Pancreas (tissue), 10 donors: ENCODE results near the gene DNAH17. TPM values are rescaled to one million over a fixed set of nuclear protein-coding genes. Genes with fewer than 3 reads are reported as not detected.

ENCODE experiments used
- ATAC-seq, 4 donors: fragments of 200-7000 bp; cut with Tn5 transposase; one replicate each; pipeline versions ENCODE4 v1.8.0 to v1.9.1; 2020; ENCODE audit warnings: mild to moderate bottlenecking in 4 of 4, moderate library complexity in 4 of 4
- DNase-seq, 6 donors: peaks; one replicate each; pipeline ENCODE4 v3.0.0-alpha.2; 2020
- FAIRE-seq: peaks from 2 replicates; lab custom pipeline; 2012; peaks lifted over from hg19 to GRCh38; lab: Jason Lieb, UNC
- H3K27ac ChIP-seq, 4 donors: fragments of 200-600 bp; sonication (generic); 1 replicate in 3 of 4; 2 replicates in 1 of 4; pipeline versions ENCODE4 v1.5.0 to v1.8.0; 2020
- H3K27me3 ChIP-seq, 4 donors: fragments of 200-600 bp; one replicate each; pipeline ENCODE4 v1.8.0; 2021
- H3K36me3 ChIP-seq, 3 donors: fragments of 200-600 bp; sonication (generic) in 1 of 3; one replicate each; pipeline versions ENCODE4 v1.5.0 to v1.8.0; 2020 to 2021
- H3K4me1 ChIP-seq, 3 donors: fragments of 200-600 bp; one replicate each; pipeline ENCODE4 v1.8.0; 2021
- H3K4me3 ChIP-seq, 4 donors: fragments of 200-600 bp; sonication (generic) in 2 of 4; one replicate each; pipeline versions ENCODE4 v1.5.0 to v1.8.0; 2020 to 2021
- H3K9me3 ChIP-seq, 4 donors: fragments of 200-600 bp; one replicate each; pipeline ENCODE4 v1.8.0; 2021
- CTCF ChIP-seq, 4 donors: fragments of 200-600 bp; sonication (generic) in 3 of 4; IDR thresholded peaks; one replicate each; pipeline versions ENCODE4 v1.5.0 to v1.8.0; 2021; ENCODE audit warnings: antibody characterized with exemption in 4 of 4
- WGBS, 2 donors: extraction: QIAGEN DNeasy Blood & Tissue Kit; methylation state at CpG; one replicate each; pipeline ENCODE4 v1.1.7; 2013; 5-methylcytosine and 5-hydroxymethylcytosine counted together
- intact Hi-C, 3 donors: fragments of 100-400 bp; cut with DNase I; formaldehyde crosslinking; loops; one replicate each; pipeline versions ENCODE4 v1.11.1 to v1.14.2; 2022
- polyA plus RNA-seq, 2 donors: library from polyadenylated mRNA; stranded (reverse); fragments of 200-250 nt; gene quantifications; one replicate each; pipeline ENCODE4 v1.2.3, GENCODE V29; 2013
- total RNA-seq, 6 donors: library from RNA; stranded (reverse); fragmentation: NEBNext Ultra II Directional in 4 of 6; extraction: Animal tissue kit (Norgen Biotek cat#: 25700) in 4 of 6; gene quantifications; one replicate each; pipeline versions ENCODE4 v1.2.1 to v1.2.4, GENCODE V29; 2021 to 2023
- donor health status: healthy with polysubstance abuse.
- donor health status: DM: no; HTN: no; CAD: no; lungs with moderate emphysema.
- donor health status: DM: no; HTN: no; CAD: no.
- donor health status: control.
- donor health status: control.
- donor health status: Bipolar disorder and iron deficiency.
- donor health status: DM: yes; HTN: yes; CAD: no.
- donor health status: DM: no; HTN: no; CAD: no.
- donor health status: DM: no; HTN: no; CAD: no.
- donor health status: DM: yes; HTN: yes; CAD: no.

The DNAH17 gene
- total and polyA plus RNA-seq, 8 donors = 0.02 to 0.08 (median 0.03) TPM; not detected in 5

DNA sequence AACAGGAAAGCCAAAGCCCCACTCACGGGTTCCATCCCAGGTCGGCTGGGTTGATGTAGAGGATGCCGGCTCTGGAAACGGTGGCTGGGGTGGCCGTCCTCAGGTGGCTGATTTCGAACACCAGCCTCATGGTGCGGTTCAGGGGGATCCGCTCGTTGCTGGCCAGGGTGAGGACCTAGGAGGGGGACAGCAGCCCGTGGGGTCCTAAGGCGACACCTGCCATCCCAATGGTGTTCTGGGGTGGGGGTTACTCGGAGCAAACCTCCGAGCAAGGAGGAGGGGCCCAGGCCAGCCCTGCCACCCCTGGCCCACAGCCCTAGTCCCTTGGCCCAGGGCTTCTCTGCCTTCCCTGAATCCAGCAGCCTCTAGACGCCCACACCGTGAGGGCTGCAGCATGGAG is 86.5 kb downstream of the DNAH17 start:
- H3K4me3 ChIP-seq = no peak overlapping the region
- WGBS, 2 donors = 79 to 87% methylated on average over 12 to 15 of the region's 15 CpGs
- H3K27ac ChIP-seq = no peak overlapping the region
- H3K27me3 ChIP-seq = no peaks in the 10 kb centered on the region
- H3K36me3 ChIP-seq = no peaks in the 10 kb centered on the region
- ATAC-seq (no peak), FAIRE-seq (no peak), DNase-seq (no peak)
- intact Hi-C loops = loop anchor here in 1 of 3 donors (10.0 kb wide), 1 partner anchor 204 kb away; no protein-coding TSS in a partner anchor
- H3K4me1 ChIP-seq = no peaks in the 10 kb centered on the region
- TF ChIP-seq CTCF (IDR thresholded peaks at IDR 0.05) = no peak
- H3K9me3 ChIP-seq = no peaks in the 10 kb centered on the region

DNA sequence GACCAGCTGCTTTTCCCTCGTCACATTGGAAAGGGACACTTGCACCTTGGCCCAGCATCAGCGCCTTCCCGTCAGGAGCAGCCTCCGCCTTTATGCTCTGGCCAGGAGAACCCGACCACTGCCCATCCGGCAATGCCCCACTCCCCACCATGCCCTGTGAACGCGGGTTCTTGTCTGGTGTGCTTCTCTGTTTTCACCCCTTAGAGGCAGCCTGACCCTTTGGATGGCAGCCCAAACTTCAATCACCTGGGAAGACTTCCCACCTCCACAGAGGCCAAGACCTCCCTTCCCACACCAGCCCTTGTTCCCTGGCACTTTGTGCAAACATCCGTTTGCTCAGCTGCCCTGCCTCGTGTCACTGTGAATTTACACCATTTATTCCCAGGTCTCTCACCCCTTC is 87.0 kb downstream of the DNAH17 start:
- H3K4me3 ChIP-seq = no peak overlapping the region

DNA sequence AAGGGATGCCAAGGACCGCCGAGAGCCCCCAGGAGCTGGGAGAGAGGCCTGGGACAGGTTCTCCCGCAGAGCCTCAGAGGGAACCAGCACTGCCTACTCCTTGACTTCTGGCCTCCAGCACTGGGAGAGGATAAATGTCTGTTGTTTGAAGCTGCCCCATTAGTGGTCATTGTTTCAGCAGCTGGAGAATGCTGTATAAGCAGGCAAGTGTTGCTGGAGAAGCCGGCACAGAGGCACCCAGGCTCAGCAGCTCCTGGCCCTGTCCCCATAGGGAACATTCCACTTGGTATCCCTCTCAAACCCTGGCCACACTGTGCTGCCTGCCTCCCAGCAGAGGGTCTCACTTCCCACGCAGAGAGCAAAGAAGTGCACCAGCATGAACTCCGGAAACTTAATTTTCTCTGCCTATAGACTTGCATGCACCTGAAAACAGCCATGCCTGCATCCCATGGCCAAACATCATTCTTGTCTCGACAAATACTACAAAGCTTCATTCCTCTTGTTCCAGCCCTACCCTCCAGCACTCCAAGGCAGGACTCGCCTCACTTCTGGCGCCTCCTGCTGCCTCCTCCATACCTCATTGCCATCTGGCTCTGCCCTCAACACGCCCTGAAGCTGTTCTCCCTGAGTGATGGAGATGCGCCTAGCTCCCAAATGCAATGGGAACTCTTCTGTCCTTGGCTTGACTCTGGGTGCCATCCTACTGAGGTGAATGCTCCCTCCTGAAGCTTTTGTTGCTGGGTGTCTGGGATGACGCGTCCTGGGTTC is 88.1 kb downstream of the DNAH17 start:
- ATAC-seq = no peak
- Histone ChIP-seq H3K27me3 (no peaks in the 10 kb centered on the region), H3K27ac (no peak overlapping the region), H3K9me3 (no peaks in the 10 kb centered on the region), H3K4me1 (no peaks in the 10 kb centered on the region), H3K4me3 (no peak overlapping the region), H3K36me3 (no peaks in the 10 kb centered on the region)
- no peak for DNase-seq
- 82 to 84% methylated on average over 13 of the region's 13 CpGs for WGBS, 2 donors
- intact Hi-C loops = no loop called here
- FAIRE-seq = no peak
- TF ChIP-seq CTCF (IDR thresholded peaks at IDR 0.05) = no peak

More for the DNA sequence above, 87.0 kb downstream of the DNAH17 start:
- no peaks in the 10 kb centered on the region for H3K9me3 ChIP-seq
- H3K27me3 ChIP-seq = no peaks in the 10 kb centered on the region
- H3K27ac ChIP-seq = no peak overlapping the region
- no peak for TF ChIP-seq CTCF (IDR thresholded peaks at IDR 0.05)
- ATAC-seq (no peak), DNase-seq (no peak), FAIRE-seq (no peak)
- intact Hi-C loops = loop anchor here in 1 of 3 donors (10.0 kb wide), 1 partner anchor 205 kb away; no protein-coding TSS in a partner anchor
- WGBS, 2 donors = 52 to 59% methylated on average over 10 of the region's 10 CpGs
- no peaks in the 10 kb centered on the region for H3K36me3 ChIP-seq
- H3K4me1 ChIP-seq = no peaks in the 10 kb centered on the region

GRCh38 chr17:78488156-78488555 is 89.0 kb downstream of the DNAH17 start:
- H3K9me3 ChIP-seq = no peaks in the 10 kb centered on the region
- FAIRE-seq (no peak), DNase-seq (no peak), ATAC-seq (no peak)
- no peaks in the 10 kb centered on the region for H3K27me3 ChIP-seq
- no peak overlapping the region for H3K27ac ChIP-seq
- WGBS, 2 donors = 51 to 60% methylated on average over 10 of the region's 10 CpGs
- H3K36me3 ChIP-seq = no peaks in the 10 kb centered on the region
- no peaks in the 10 kb centered on the region for H3K4me1 ChIP-seq
- H3K4me3 ChIP-seq = no peak overlapping the region
- intact Hi-C loops = no loop called here
- TF ChIP-seq CTCF (IDR thresholded peaks at IDR 0.05) = no peak
